Measurements from ENCODE around the gene ADAM22. TPM values are rescaled to one million over a fixed set of nuclear protein-coding genes. Genes with fewer than 3 reads are reported as not detected.

The ADAM22 gene
- total and polyA plus RNA-seq, 2 donors from 2014 or later, result 2.2 to 7.9 TPM

- FAIRE-seq (peak; percentile 13), DNase-seq (no peak)
- no peaks in the 10 kb centered on the region for H3K27me3 ChIP-seq (ENCODE audit: control insufficient read depth, insufficient read depth, low read length)
- H3K9me3 ChIP-seq (ENCODE audit: control insufficient read depth in 2 of 3, insufficient read depth in 1 of 3, low read length in 3 of 3), result no peaks in the 10 kb centered on the region
- H3K9ac ChIP-seq (ENCODE audit: low read length in 3 of 3), result no peak overlapping the region
- peaks cover 0 to 4% (median 0%) of the 10 kb centered on the region in 3 donors for H3K4me1 ChIP-seq (ENCODE audit: control insufficient read depth in 2 of 3, insufficient read depth in 2 of 3, low read depth in 1 of 3, low read length in 3 of 3)
- no peak for TF ChIP-seq CTCF (IDR thresholded peaks at IDR 0.05; ENCODE audit: borderline replicate concordance, extremely low read depth, insufficient read depth)
- H3K27ac ChIP-seq (ENCODE audit: low read depth in 2 of 2, low read length in 2 of 2), result no peak overlapping the region
- H3K4me3 ChIP-seq (ENCODE audit: low read length in 3 of 3), result no peak overlapping the region
- no peaks in the 10 kb centered on the region for H3K36me3 ChIP-seq (ENCODE audit: control insufficient read depth in 2 of 3, insufficient read depth in 3 of 3, low read length in 3 of 3)
- intact Hi-C loops (cut with DNase I), result no loop called here
Observed at GRCh38 chr7:88117325-88117724, 183.3 kb downstream of the ADAM22 start.

- H3K27ac ChIP-seq (ENCODE audit: low read depth in 2 of 2, low read length in 2 of 2), result no peak overlapping the region
- H3K4me1 ChIP-seq (ENCODE audit: control insufficient read depth in 2 of 3, insufficient read depth in 2 of 3, low read depth in 1 of 3, low read length in 3 of 3), result peaks cover 0 to 2% (median 0%) of the 10 kb centered on the region in 3 donors
- no peaks in the 10 kb centered on the region for H3K36me3 ChIP-seq (ENCODE audit: control insufficient read depth in 2 of 3, insufficient read depth in 3 of 3, low read length in 3 of 3)
- no peak for TF ChIP-seq CTCF (IDR thresholded peaks at IDR 0.05; ENCODE audit: borderline replicate concordance, extremely low read depth, insufficient read depth)
- FAIRE-seq (no peak), DNase-seq (no peak)
- no peaks in the 10 kb centered on the region for H3K9me3 ChIP-seq (ENCODE audit: control insufficient read depth in 2 of 3, insufficient read depth in 1 of 3, low read length in 3 of 3)
- no peak overlapping the region for H3K4me3 ChIP-seq (ENCODE audit: low read length in 3 of 3)
- no peaks in the 10 kb centered on the region for H3K27me3 ChIP-seq (ENCODE audit: control insufficient read depth, insufficient read depth, low read length)
- intact Hi-C loops (cut with DNase I), result no loop called here
- no peak overlapping the region for H3K9ac ChIP-seq (ENCODE audit: low read length in 3 of 3)
Observed at GRCh38 chr7:88121335-88121734, 187.3 kb downstream of the ADAM22 start.

GRCh38 chr7:88127637-88128290, 193.7 kb downstream of the ADAM22 start:
- H3K27me3 ChIP-seq (ENCODE audit: control insufficient read depth, insufficient read depth, low read length), result no peaks in the 10 kb centered on the region

More at GRCh38 chr7:88127637-88128290, 193.7 kb downstream of the ADAM22 start:
- peak overlapping the region in 2 of 3 donors; percentile 7 to 23 for H3K4me3 ChIP-seq (ENCODE audit: low read length in 3 of 3)
- H3K9me3 ChIP-seq (ENCODE audit: control insufficient read depth in 2 of 3, insufficient read depth in 1 of 3, low read length in 3 of 3), result no peaks in the 10 kb centered on the region
- FAIRE-seq, result no peak
- DNase-seq, result no peak
- TF ChIP-seq CTCF (IDR thresholded peaks at IDR 0.05; ENCODE audit: borderline replicate concordance, extremely low read depth, insufficient read depth), result no peak
- no peak overlapping the region for H3K27ac ChIP-seq (ENCODE audit: low read depth in 2 of 2, low read length in 2 of 2)
- H3K9ac ChIP-seq (ENCODE audit: low read length in 3 of 3), result no peak overlapping the region
- H3K36me3 ChIP-seq (ENCODE audit: control insufficient read depth in 2 of 3, insufficient read depth in 3 of 3, low read length in 3 of 3), result no peaks in the 10 kb centered on the region
- intact Hi-C loops (cut with DNase I), result no loop called here
- H3K4me1 ChIP-seq (ENCODE audit: control insufficient read depth in 2 of 3, insufficient read depth in 2 of 3, low read depth in 1 of 3, low read length in 3 of 3), result no peaks in the 10 kb centered on the region

Measured in kidney (tissue), 14 donors.